ENCODE data around the gene ADH4. TPM values are rescaled to one million over a fixed set of nuclear protein-coding genes. Genes with fewer than 3 reads are reported as not detected.
"Not testable (repeated sequence)": the region's sequence is repeated elsewhere in the genome, so short reads cannot be mapped to it uniquely, and the experiment has no call there.

Gene ADH4
- polyA plus RNA-seq, 1 donor = not detected

- no peak for DNase-seq
These were observed 12.7 kb downstream of the ADH4 start for GRCh38 chr4:99131378-99131777.

DNA sequence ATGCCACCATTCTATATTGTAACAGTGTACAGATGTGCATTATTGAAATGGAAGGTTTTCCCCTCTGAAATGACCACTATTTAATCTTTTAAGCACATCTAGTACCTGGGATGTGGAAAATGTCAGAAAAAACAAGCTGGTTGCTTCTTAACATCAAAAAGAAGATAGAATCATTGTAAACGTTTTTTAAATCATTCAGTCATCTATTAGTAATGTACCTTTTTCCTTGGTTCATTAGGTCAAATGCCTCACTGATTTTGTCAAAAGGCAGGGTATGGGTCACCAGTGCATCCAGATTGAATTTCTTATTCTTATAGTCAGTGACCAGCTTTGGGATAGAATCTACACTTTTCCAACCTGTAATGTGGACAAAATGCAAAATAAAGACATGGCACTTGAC is 17.7 kb downstream of the ADH4 start:
- no peak for DNase-seq

DNA sequence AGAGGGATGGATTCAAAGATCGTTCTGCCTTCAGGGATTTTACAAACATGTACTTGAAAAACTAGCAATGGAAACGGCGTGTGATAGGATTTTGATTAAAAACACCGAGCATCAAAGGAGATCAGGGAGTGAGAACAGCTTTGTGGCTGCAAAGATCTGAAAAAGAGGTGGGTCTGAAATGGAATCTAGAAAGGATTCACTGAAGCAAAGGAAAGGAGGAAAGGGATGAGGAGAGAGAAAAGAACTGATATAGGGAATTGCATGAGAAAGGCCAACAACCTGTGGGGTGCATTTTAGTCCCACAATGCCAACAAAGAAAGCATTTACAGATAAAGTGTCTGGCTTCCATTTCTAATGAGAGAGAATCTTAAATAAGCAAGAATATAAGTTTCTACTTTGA is 23.1 kb downstream of the ADH4 start:
- no peak for DNase-seq

GRCh38 chr4:99120501-99120900 is 23.6 kb downstream of the ADH4 start:
- no peak for DNase-seq

- peak; percentile 15 for DNase-seq
These were observed 26.0 kb downstream of the ADH4 start for GRCh38 chr4:99117876-99118693.

GRCh38 chr4:99117122-99117841 is 26.8 kb downstream of the ADH4 start:
- DNase-seq = not testable (repeated sequence)

DNA sequence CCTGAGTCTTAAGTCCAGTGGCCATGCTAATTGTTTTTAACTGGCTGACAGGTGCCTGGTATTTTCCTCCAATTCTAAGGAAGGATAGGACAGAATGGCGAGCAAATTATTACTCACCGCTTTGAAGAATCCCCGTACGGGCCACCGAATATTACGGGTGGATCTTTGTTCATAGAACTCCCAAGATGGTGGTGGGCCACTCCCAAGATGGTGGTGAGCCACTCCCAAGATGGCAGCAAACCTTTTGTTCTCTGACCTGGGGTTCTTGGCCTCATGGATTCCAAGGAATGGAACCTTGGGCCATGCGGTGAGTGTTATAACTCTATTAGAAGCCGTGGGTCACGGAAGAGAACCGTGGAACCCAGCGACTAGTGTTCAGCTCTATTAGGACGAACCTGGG is 34.8 kb downstream of the ADH4 start:
- DNase-seq = not testable (repeated sequence)

DNA sequence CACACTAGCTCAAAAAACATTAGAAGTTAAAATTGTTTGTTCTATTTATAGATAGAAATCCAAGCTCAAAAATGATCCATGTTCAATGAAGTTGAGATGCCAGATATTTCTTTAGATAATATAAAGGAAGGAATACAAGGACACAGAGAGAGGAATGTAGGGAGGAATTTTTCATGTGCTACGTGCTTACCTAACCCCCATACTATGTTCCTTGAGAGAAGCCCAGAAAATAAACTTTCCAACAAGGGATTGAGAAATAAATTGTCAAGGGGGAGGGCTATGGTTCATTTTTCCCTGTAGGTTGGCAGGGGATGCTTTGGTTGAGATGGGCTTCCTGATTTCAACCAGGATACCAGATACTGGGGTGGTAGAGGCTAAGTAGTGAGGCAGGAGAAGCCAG is 39.9 kb downstream of the ADH4 start:
- DNase-seq = no peak

- DNase-seq = no peak
These were observed 40.9 kb downstream of the ADH4 start for GRCh38 chr4:99103166-99103565.

DNA sequence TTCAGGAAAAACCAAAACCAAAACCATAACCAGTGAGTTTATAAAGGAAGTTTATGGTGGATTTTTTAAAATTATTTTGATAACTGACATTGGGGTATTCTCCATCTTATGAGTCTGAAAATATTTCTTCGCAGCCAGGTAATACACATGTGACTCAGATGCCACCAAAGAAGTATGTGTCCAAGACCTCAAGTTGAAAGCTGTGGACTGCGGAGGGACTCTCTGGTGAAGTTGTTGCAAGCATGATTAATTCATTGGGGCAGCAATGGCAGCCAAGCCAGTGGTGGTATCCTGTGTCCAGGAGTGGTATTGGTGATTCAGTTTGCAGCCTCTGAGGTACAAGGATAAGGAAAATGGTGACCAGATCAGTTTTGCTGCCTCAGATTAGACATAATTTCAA is 41.5 kb downstream of the ADH4 start:
- no peak for DNase-seq

GRCh38 chr4:99100876-99101275 is 43.2 kb downstream of the ADH4 start:
- DNase-seq = no peak

DNA sequence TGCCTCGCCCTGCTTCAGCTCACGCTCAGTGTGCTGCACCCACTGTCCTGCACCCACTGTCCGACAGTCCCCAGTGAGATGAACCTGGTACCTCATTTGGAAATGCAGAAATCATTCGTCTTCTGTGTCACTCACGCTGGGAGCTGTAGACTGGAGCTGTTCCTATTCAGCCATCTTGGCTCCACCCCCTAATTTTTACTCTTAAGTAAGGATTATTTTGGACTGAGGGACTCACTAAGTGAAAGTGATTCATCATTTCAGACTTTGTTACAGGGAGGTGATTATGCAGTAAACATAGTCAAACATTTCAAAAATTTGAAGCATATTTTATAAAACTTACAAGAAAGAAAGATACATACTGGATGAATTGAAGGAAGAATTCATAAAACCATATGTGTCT is 44.3 kb downstream of the ADH4 start:
- DNase-seq = not testable (repeated sequence)

DNA sequence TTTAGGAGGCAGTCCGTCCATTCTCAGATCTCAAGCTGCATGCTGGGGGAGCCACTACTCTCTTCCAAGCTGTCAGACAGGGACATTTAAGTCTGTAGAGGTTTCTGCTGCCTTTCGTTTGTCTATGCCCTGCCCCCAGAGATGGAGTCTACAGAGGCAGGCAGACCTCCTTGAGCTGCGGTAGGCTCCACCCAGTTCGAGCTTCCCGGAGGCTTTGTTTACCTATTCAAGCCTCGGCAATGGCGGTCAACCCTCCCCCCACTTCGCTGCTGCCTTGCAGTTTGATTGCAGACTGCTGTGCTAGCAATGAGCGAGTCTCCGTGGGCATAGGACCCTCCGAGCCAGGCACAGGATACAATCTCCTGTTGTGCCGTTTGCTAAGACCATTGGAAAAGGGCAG is 44.8 kb downstream of the ADH4 start:
- no peak for DNase-seq

DNA sequence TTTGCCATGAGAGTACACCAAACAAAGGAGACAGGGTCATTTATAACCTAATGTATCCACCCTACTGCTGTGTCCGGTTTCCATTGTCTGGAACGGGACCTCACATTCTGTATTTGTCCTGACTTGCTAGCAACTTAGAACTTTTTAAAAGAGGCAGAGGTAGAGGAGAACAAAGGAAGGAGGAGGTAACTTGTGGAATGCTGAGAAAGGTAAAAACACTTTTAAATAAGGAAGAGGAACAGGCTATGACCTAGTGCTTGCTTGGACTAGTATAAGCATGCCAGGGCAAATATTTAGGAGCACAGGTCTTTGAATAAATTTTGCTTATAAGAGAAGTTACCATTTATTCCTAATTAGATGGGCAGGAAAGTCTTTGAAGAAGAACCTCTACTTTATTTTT is 52.3 kb downstream of the ADH4 start:
- not testable (repeated sequence) for DNase-seq

DNA sequence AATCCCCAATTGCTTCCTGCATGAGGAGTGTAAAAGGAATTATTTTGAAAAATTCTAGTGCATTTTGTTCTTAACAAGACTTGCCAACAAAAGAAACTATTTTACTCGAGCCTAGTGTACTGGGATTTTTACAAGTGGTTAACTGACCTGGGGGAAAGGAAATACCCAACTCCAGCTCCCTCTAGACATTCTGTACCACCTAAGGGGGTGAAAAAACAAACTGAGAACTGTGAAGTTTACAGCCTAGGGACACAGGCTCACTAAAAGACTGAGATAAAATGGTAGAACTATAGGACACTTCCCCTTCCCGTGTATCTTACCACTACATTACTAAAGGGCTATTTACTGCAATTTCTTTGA is 52.9 kb downstream of the ADH4 start:
- DNase-seq = peak; percentile 11

GRCh38 chr4:99090481-99091215 is 53.4 kb downstream of the ADH4 start:
- peak; percentile 62 for DNase-seq

- peak; percentile 87 for DNase-seq
These were observed 55.4 kb downstream of the ADH4 start, which contains the start of gene ADH5 for GRCh38 chr4:99088481-99089365. Gene ADH5 (minus strand): TSS chr4:99088788. CDS start chr4:99088700, 88 bp downstream.

GRCh38 chr4:99088023-99088449 is 56.1 kb downstream of the ADH4 start:
- DNase-seq = peak; percentile 62

DNA sequence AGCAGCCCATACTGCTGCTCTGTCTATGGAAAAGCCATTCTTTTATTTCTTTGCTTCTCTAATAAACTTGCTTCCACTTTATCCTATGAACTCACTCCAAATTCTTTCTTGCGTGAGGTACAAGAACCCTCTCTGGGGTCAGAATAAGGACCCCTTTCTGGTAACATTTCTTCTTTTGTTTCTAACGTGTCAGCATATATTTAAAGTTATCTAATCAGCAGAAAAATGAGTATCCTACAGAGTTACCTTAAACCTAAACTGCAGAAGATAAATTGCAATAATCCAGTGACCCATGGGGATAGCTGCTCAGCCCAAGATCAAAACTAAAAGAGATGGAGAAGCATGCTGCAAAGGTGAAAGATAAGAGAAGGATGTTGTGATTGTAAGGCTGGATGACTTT is 59.5 kb downstream of the ADH4 start:
- DNase-seq = no peak

GRCh38 chr4:99082192-99082591 is 61.9 kb downstream of the ADH4 start:
- DNase-seq = no peak

GRCh38 chr4:99080869-99081268 is 63.2 kb downstream of the ADH4 start:
- not testable (repeated sequence) for DNase-seq

DNA sequence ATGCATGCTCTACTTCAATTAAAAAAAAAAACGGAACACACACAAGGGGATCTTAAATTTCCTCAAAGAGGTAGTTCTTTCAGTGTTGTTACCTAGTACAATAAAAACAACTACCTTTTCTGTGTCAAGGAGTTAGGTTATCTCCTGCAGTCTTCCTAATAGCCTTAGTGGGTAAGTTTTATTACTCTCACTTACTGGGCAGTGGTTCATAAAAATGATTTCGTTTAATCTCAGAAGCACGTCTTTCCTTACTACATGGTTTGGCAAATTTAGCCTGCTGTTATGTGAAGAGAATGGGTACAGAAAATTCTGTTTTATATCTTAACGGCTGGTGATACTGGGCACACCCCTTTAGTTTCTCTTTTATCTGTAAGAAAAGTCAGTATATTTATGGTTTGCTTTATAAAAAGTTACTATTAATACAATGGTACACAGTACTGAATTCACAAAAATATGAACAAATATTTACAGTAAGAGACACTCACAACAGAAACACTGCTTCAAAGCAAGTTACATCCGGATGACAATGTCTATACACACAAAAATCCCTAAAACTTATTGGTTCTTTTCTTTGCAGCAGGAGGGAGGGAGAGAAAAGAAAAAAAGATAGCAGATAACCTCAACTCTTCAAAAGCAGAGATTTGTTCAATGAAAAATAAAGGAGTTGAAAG is 64.3 kb downstream of the ADH4 start:
- no peak for DNase-seq
